NB4 (cell line): ENCODE data around the gene AKR1B1.

Source experiments
- MYC ChIP-seq: IDR thresholded peaks from 2 replicates; pipeline ENCODE4 v1.6.1; 2011; ENCODE audit warnings: low read depth, low read length
- POLR2A ChIP-seq: IDR thresholded peaks from 2 replicates; pipeline ENCODE4 v1.6.1; 2011; ENCODE audit warnings: mild to moderate bottlenecking; ENCODE audit not compliant: insufficient read length; ENCODE audit errors: extremely low read depth
- TF ChIP-seq, protein P1 (sequence below): IDR thresholded peaks from one replicate; pipeline ENCODE4 v1.5.1; 2012; ENCODE audit warnings: low read depth, low read length
- TF ChIP-seq, protein P2 (sequence below): IDR thresholded peaks from 2 replicates; pipeline ENCODE4 v1.6.1; 2011; ENCODE audit warnings: low read depth, low read length

DNA sequence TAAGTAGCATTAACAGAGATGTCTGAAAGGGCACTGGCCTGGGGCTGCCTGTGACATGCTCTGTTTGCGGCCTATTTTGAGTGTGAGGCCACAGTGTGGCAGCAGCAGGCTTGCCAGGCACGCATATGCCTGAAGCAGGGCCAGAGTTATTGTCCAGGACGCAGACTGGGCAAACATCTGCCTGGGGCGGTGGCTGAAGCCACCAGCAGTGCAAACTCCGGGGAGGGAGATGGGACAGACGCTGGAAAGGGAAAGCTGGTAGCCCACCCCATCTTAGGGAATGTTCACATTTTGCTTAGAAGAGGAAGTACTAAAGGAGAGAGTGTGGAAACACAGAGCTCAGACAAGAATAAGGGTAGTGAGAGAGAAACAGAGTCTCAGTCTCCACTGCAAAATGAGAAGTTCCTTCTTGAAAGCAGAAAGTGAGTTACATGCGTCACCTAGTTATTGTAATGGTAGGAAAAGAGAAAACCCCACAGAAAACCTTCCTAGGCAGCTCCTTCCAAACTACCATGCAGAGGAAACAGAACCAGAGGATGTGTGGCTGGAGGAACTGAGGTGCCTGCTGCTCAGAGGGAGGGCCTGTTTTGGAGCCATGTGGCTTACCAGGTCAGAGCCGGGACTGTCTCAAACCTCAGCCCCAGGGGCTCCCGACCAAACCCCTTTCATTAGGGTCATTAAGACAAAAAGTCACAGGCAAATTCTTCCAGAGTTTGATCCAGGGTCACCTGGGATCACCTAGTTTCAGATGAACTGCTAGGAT lies 14.5 kb downstream of the AKR1B1 start:
- TF ChIP-seq POLR2A (no peak), MYC (no peak)
- TF ChIP-seq, protein P1, sequence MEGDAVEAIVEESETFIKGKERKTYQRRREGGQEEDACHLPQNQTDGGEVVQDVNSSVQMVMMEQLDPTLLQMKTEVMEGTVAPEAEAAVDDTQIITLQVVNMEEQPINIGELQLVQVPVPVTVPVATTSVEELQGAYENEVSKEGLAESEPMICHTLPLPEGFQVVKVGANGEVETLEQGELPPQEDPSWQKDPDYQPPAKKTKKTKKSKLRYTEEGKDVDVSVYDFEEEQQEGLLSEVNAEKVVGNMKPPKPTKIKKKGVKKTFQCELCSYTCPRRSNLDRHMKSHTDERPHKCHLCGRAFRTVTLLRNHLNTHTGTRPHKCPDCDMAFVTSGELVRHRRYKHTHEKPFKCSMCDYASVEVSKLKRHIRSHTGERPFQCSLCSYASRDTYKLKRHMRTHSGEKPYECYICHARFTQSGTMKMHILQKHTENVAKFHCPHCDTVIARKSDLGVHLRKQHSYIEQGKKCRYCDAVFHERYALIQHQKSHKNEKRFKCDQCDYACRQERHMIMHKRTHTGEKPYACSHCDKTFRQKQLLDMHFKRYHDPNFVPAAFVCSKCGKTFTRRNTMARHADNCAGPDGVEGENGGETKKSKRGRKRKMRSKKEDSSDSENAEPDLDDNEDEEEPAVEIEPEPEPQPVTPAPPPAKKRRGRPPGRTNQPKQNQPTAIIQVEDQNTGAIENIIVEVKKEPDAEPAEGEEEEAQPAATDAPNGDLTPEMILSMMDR, result no peak
- TF ChIP-seq, protein P2, sequence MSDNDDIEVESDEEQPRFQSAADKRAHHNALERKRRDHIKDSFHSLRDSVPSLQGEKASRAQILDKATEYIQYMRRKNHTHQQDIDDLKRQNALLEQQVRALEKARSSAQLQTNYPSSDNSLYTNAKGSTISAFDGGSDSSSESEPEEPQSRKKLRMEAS, result no peak
